Kidney tubule cell (primary cell): ENCODE measurements around the gene GRK2.

ENCODE experiments used
- DNase-seq: peaks from one replicate; pipeline ENCODE4 v3.0.0-alpha.2; 2018; ENCODE audit warnings: low spot score

GRK2 gene

DNA sequence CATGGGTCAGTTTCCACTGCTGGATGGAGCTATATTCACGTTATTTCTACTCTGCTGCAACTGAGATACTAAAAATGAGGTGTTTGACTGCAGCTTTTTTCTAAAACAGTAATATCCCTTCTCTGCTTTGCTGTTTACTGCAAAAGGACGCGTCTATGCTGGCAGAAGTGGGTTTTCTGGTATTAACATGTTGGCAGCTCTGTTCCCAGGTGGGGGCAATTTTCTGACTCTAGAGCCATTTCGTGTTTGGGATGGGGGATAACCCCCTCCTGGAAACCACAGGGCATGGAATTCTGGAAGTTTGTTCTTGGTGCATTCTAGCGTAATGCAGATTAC, 4.9 kb downstream of the GRK2 start:
- DNase-seq: no peak

DNA sequence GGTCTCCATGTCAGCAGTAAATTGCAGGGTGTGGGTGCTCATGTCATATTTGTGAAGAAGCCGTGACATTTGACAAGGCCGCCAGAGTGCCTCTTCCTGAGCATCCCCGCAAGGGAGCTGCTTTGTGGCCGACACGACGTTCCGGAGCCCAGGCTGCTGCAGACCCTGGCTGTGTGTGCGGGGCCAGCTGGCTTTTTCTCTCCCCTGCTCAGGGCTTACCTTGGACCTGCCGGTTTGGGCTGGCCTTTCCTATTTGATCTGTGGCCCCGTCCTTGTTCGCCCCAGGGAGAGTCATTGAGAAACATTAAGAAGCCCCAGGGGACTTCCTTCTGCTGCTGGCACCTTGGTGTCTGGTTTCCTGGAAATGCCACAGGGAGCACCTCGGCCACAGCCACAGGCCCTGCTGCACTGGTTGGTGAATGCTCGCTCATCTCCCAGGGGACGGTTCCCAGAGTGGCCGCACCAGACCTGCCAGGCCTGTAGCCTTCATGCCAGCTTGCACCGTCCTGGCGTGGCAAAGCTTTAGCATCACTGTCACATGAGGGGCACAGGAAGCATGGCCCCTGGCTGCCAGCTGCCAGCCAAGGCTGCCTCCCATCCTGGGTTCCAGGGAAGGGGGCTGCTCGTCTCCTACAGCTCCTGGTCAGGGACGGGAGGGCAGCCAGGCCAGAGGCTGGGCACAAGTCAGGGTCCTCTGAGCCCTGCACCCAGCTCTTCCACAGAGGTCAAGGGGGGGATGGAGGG, 5.4 kb downstream of the GRK2 start:
- DNase-seq: peak; percentile 48

DNA sequence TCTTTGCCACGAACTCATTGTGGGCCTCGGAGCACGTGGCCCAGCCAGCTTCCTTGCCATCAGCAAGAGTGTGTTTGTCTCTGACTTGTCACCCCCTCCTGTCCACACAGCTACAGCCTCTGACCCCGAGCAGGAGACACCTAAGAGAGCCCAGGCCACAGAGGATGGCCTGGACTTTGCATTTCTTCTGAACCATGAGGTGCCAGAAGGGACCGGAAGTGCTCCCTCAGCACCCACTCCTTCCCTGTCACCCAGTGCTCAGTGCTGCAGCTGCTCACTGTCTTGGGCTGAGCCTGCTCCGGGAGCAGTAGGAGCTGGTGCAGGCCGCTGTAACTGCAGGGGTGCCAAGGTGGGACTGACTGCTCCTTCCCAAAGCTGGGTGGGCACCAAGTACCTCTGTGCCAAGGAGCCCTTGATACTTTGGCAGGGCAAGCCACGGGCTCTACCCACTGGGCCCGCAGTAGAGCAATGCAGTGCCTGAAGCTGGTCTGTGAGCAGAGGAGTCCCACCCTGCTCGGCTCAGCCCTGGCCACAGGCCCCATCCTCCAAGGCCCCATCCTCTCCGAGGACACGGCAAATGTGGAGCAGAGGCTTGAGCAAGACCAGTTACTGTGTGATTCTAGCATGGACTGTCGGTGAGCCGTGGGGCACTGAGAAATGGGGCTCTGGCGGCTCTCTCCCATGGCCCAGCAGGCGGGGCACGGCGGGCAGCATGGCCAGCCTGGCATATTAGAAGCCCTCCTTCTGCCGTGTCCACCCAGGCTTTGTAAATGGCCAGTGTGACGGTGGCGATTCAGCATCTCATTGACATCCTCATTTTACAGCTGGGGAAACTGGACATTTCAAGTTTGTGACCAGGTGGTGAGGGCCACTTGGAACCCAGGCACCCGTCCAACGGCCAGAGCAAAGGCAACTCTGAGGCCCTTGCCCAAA, 6.3 kb downstream of the GRK2 start:
- DNase-seq: no peak

DNA sequence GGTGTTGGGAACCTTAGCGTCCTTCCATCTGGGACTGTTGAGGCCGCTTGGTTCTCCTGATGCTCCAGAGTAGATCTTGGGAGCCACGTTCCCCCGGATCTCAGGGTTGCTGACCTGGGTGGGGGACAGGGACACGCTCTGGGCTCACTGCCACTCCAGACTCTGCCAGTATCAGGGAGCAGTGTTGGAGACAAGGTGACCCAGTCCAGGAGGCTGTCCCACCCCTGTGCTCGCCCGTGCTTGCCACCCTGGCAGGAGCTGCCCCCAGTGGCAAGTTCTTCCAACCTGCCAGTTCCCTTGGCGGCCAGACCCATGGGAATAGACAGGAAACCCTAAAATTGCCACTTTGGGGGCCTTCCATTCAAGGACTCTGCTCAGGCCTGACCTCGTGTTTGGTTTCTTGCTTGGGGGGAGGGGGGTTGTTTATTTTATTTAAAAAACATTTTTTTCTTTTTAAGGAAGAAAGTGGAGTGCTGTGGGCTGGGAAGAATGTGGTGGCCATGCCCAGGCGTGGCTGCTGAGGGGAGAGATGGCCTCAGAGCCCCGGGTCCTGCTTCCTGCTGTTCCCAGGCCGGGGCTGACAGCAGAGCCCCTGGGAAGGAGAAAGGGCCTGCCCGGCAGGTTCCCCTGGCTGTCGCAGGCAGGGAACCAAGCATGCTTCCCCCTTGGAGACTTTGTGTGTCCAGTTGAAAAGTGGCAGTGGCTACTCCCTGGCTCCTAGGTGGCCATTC, 7.2 kb downstream of the GRK2 start:
- no peak for DNase-seq

DNA sequence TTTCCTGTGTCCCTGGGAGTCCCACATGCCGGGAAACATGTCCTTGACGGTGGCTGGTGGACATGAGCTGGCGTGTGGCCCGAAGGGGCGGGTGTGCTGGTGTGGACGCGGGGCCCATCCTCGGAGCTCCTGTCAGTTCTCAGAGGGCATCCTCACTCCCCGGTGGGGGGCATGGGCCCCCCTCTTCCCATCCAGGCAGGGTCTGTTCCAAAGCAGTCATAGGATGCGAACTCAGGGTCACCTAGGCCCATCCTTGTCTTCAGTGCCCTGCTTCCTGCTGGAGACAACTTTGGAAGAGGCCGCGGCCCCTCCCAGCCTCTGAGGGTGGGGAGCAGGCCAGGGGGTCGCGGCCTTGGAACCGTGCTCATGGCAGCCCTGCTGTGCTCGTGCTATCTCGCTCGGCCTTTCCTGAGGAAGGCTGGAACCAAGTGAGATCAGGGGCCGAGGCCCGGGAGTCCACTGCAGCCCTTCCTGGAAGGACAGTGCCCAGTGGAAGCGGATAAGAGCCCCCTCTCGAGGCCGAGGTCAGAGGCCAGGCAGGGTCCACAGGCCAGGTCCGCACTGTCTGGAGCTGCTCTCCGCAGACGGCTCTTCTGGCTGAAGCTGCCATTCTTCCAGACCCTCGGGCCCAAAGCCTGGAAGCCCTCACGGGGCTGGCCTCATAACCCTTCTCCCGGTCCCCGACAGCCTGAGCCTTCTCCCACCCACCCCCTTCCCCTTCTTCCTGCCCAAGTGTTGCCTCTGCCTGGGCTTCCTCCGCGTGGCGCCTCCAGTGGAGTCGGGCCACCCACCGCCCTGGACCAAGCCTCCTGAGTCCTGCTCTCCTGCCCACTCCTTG, 8.7 kb downstream of the GRK2 start:
- DNase-seq: no peak

DNA sequence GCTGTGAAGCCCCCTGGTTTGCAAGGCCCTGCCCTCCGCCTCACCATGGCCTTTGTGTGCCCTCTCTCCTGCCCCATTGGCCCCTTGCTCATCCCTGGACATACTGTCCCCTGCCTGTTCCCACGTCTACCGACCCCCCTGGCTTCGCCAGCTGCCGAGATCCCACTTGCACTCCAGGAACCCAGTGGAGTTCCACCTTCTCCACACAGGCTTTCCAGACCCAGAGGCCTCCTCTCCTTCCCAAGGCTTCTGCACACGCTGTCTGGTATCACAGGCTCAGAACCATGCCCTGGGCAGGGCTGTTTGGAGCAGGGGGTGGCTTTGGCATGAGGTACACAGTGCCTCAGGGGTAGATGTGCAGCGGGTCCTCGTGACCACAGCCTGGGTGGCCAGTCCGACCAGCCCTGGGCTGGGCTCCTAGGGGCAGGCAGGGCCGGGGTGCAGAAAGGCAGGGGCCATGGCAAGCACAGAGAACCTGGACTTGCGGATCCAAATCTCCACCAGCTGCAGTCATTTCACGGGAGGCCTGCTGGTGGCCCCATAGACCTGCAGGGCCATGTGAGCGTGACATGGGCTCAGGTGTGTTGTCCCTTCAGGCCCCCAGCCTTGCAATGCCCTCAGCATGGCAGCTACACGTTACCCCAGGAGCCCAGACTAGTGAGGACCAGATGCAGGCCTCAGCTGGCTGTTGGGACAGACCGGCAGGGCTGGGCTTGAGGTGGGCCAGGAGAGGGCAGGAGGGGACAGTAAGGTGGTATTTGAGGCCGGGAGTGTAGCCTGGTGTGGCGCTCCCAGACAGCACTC, 9.5 kb downstream of the GRK2 start:
- no peak for DNase-seq

DNA sequence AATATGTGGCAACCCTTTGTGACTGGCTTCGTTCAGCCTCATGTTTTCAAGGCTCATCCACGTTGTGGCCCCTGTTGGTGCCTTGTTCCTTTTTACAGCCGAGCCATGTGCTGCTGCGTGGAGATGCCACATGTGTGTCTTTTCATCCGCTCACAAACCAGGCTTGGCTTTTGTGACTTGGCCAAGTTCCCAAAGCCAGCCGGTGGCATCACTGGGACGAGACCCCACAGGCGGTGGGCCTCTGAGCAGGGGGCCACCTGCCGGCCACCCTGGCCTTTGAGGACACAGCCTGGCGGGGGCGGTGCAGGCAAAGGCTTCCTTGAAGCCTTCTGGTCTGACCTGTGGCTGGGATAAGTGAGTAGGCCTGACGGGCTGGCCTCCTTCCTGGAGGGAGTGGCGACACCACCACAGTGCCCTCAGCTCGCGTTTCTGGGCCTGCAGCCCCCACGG, 10.5 kb downstream of the GRK2 start:
- DNase-seq: no peak

DNA sequence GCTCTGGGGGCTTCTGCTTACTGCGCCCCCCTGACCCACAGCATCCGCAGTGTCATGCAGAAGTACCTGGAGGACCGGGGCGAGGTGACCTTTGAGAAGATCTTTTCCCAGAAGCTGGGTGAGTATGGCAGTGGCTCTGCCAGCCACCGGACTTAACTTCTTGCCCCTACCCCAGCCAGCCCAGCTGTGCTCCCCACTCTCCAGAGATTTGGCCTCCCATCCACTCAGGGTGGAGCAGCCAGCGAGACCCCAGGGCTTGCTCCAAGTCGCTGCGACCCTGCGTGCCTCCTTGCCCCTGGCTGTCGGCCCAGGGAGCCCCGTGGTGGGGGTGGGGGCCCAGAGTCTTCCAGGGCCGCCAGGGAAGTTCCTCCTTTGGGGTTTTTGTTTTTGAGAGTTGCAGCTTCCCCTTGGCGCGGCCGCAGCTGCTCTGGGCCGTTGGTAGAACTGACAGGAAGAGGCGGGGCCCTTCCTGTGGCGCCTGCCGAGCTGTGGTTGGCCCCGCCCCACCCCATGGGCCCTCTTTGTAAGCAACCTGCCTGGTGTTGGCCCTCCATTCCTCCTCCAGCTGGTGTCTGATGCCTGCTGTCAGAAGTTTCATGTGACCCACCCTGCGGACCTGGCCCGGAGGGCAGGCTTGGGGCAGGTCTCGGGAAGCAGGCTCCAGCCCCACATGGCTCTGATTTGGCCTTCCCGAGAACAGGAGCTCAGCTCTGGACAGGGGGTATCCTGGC, 11.1 kb downstream of the GRK2 start:
- DNase-seq: no peak

DNA sequence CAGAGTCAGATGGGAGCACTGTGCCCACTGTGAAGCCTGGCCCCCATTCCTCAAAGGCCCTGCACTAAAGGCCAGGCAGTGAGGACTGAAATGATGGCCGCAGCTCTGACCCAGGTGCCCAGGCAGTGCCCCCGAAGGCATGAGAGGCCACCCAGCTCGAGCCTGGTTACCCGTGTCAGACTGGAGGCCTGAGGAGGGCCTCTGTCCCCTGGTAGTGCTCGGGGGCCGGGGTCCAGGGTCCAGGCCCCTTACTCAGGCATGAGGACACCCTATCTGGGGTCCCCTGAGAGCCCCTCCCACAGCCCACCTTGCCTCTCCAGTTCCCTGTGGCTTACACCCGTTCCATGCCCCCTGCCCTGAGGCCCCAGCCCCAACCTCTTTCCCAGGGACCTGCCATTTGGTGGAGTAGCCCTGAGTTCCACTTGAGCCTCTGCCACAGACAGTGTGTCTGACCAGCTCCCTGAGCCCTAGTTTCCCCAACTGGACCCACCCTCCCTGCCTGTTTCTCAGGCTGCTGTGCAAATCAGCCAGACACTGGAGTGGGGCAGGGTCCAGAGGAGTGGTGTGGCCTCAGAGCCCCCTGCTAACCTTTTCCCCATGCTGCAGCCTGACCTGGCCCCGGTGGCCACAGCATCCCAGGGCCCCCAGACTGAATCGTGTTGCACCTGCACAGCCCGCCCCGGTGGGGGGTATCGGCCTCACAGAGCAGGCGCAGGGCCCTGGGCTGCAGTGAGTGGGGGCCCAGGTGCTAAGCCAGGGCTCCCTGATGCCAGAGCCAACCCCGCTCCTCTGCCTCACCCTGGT, 12.1 kb downstream of the GRK2 start:
- no peak for DNase-seq

DNA sequence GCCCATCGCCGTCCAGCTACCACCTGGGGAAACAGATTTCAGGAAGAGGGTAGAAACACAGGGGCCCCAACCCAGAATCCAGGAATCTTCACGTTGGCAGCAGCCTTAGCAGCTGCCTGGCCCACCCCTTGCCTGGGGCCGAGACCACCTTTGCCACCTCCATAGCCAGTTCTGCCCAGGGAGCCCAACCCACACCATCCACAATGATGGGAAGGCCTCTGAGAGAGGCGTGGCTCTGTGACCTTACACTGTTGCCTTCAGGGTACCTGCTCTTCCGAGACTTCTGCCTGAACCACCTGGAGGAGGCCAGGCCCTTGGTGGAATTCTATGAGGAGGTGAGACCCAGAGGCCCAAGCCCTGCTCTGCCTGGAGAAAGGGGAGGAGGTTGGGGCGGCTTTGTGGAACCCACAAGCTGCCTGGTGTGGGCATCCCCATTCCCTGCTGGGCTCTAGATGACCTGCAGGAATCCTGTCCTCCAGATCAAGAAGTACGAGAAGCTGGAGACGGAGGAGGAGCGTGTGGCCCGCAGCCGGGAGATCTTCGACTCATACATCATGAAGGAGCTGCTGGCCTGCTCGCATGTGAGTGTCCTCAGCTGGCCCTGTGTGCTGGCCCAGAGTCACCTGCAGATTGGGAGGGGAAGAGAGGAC, 12.8 kb downstream of the GRK2 start:
- DNase-seq: no peak

DNA sequence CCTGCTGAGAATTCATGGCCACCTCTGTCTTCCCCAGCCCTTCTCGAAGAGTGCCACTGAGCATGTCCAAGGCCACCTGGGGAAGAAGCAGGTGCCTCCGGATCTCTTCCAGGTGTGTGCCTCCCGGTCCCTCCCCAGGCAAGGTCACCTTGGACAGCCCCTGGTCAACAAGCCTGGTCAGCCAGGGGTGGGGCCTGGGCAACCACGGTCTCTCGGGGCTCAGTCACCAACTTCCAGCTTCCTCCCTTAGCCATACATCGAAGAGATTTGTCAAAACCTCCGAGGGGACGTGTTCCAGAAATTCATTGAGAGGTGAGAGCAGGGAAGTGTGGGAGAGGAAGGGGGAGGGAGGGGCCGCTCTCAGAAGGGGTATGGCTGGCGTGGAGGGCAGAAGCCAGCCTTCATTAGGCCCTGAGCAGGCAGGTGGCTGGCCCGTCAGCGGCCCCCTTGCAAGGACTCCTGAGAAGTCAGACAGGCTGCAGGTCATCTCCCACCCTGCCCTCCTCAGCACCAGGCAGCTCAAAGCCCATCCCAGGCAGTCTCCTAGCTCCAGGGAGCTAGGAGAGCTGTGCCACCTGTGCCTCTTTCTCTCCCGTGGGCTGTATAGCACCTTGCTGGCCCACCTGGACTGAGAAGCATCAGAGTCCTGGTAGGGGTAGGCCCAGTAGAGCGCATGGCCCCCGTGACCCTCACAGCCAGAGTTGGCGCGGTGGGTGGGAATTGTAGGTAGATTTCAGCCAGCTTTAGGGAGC, 13.5 kb downstream of the GRK2 start:
- no peak for DNase-seq

DNA sequence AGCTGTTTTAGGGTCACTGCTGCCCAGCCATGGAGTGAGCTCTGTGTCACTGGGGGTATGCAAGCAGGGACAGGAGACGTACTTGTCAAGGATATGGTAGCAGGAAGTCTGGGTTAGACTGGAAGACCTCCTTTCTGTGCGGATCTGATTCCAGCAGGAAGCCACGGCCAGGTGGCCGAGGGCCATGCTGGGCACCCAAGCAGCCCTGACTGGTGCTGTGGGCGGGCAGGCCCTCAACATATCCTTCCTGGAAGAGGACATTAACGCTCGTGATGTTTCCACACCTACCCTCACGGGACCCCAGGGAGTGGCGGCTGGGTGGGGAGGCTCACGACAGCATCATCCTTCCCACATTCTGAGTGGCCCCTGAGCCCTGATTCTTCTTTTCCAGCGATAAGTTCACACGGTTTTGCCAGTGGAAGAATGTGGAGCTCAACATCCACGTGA, 14.1 kb downstream of the GRK2 start:
- DNase-seq: no peak

DNA sequence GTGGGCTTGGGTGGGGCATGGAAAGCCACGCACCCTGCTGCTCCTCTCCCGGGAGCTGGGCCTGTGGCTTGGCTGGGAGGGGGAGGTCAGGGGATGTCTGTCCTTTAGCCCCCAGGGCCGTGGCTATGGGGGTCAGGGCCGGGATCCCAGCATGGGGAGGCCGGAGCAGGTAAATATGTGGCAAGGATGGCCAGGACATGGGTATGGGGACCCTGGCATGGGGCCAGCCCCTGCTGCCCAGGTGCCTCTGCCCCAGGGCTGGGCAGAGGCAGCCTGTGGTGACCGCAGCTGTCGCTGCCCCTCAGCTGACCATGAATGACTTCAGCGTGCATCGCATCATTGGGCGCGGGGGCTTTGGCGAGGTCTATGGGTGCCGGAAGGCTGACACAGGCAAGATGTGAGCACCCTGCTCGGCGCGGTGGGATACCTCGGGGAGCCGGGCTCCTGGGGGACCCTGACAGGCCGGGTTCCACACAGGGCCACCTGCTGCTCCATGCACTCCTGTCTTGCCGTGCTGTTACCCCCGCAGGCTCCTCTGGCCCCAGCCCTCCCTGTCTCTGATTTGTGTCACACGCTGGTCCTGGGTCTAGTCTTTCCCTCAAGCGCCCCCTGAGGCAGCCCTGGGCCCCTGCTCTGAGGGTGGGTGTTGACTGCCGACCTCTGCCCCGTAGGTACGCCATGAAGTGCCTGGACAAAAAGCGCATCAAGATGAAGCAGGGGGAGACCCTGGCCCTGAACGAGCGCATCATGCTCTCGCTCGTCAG, 14.7 kb downstream of the GRK2 start:
- DNase-seq: no peak

DNA sequence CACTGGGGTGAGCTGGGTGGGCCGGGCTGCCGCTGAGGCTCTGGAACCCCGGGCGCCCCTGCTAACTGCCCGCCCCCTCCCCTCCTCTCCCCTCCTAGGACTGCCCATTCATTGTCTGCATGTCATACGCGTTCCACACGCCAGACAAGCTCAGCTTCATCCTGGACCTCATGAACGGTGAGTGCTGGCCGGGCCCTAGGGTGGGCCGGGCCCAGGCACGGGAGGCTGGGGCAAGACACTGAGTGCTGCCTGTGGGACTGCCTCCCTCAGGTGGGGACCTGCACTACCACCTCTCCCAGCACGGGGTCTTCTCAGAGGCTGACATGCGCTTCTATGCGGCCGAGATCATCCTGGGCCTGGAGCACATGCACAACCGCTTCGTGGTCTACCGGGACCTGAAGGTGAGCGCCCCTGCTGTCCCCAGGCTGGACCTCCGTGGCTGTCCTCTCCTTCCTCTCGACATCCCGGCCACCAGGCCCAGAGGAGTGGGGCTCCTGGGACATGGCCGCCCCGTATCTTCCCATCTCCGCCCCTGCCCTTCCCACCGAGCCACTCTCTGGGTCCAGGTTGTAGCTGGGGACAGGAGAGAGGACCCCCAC, 15.4 kb downstream of the GRK2 start:
- no peak for DNase-seq

DNA sequence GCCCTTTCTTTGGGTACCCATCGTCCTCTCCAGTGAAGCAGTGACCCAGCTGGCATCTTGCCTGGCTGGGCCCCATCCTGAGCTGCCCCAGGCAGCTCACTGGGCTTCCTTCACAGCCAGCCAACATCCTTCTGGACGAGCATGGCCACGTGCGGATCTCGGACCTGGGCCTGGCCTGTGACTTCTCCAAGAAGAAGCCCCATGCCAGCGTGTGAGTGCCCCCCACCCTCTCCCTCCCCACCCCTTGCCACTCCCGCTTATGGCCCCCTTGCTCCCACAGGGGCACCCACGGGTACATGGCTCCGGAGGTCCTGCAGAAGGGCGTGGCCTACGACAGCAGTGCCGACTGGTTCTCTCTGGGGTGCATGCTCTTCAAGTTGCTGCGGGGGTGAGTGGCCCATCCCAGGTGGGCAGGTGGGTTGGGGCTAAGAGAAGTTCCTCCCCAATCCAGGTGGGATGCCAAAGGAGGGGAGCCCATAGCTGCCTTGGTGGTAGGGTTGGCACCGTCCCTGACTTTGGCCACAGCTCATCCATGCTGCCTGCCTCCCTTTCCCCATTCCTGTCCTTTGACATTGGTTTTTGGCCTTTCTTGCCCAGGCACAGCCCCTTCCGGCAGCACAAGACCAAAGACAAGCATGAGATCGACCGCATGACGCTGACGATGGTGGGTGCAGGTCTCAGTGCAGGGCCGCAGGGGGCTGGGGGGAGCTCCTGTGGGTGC, 16.0 kb downstream of the GRK2 start:
- DNase-seq: no peak

DNA sequence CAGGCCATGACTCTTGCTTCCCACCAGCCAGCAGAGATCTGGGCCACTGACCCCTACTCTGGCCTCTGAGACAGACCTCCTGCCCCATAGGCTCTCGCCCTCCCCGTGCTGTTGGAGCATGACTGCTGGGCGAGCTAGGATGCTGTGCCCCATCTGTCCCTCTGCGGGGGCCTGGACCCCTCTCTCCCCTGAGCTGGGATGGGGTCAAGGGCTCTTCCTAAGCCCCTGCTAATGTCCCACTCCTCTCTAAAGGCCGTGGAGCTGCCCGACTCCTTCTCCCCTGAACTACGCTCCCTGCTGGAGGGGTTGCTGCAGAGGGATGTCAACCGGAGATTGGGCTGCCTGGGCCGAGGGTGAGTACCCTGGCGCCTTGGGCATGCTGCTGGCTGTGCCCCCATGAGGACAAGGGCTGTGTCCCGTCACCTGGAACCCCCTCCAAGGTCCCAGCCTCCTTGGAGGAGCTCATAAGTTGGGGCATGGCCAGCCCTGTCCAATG, 16.7 kb downstream of the GRK2 start:
- no peak for DNase-seq
